Measurements from ENCODE around the gene FAM50B.

Gene FAM50B, protein sequence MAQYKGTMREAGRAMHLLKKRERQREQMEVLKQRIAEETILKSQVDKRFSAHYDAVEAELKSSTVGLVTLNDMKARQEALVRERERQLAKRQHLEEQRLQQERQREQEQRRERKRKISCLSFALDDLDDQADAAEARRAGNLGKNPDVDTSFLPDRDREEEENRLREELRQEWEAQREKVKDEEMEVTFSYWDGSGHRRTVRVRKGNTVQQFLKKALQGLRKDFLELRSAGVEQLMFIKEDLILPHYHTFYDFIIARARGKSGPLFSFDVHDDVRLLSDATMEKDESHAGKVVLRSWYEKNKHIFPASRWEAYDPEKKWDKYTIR

DNA sequence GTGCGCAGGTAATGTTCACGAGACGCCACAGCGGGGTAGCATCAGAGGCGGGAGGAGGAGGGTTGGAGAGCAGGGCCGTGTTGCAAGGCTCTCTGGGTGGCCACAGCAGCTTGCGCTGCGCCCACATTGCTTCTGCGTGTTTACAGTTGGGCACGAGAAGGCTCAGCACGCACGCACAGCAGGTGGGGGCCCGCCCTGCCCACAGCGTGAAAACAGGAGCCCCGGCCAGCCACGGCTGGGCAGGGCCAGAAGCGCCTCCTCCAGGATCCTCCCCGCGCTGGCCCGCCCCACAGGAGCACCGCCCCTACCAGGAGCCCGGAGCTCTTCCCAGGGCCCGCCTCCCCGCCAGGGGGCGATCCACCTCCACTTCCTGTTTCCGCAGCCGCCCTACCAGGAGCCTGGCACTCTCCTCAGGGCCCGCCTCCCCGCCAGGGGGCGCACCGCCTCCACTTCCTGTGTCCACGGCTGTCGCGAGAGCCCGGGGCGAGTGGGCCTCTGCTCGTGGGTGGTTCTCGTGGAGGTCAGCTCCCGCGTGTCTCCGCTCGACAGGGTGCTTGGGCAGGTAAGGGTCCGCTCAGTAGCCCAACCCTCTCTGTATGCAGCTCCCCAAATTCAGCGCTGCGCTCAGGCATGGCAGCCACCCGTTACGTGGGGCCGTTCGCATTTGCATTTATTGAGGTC, at the start of gene FAM50B:
Gene FAM50B (plus strand): TSS at position 449 of the 681 bp plus-strand sequence. CDS start 439 bp downstream, outside the sequence.
- peak; percentile 84 for DNase-seq (ENCODE audit: low read depth)

GRCh38 chr6:3799719-3800118, 49.5 kb upstream of the FAM50B start:
- DNase-seq (ENCODE audit: low read depth), result no peak

DNA sequence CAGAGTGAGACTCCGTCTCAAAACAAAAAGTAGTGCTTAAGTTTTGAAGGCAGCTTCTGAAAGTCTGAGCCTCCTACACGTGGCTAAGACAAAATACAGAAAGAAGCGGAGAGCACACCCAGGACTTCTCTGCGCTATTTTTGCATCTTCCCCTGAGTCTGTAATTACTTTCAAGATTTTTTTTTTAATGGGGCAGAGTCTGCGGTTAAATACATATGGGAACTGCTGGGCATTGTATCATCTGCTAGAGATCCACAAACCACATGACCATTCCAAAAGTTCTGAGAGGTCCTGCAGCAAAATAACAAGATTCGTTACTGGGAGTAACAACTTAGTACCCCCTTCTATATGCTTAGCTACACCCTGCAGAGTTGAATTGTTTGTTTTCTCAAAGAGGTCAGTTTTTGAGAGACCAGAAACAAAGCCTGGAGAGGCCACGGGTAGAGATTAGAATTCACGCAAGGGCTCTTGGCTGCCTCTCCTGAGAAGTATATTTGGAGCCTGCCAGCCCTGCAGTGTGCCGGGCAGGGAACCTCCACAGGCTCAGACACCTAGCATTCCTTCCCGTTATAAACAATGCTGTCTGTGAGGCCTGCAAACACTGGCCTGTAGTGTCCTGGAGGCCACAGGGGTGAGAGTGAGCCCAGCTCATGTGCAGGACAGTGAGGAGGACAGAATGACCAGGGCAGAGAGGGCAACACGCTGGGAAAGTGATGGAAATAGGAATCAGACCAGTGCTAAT, 48.2 kb upstream of the FAM50B start:
- no peak for DNase-seq (ENCODE audit: low read depth)

DNA sequence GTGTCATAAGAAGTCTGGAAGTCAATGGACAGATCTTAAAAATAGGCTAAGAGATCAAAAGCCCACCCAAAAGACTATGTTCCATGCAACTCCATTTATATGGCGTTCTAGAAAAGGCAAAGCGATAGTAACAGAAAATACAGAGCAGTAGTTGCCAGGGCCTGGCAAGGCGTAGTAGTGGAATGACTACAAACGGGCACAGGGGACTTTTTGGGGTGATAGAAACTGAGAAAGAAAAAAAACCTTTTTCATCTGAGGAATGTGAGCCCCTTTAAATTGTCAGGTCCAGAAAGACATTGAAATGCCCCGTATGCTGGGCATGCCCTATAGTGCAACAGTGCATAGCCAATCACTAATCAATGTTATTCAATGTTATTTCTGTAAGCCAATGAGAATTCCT, 47.2 kb upstream of the FAM50B start:
- DNase-seq (ENCODE audit: low read depth), result no peak

DNA sequence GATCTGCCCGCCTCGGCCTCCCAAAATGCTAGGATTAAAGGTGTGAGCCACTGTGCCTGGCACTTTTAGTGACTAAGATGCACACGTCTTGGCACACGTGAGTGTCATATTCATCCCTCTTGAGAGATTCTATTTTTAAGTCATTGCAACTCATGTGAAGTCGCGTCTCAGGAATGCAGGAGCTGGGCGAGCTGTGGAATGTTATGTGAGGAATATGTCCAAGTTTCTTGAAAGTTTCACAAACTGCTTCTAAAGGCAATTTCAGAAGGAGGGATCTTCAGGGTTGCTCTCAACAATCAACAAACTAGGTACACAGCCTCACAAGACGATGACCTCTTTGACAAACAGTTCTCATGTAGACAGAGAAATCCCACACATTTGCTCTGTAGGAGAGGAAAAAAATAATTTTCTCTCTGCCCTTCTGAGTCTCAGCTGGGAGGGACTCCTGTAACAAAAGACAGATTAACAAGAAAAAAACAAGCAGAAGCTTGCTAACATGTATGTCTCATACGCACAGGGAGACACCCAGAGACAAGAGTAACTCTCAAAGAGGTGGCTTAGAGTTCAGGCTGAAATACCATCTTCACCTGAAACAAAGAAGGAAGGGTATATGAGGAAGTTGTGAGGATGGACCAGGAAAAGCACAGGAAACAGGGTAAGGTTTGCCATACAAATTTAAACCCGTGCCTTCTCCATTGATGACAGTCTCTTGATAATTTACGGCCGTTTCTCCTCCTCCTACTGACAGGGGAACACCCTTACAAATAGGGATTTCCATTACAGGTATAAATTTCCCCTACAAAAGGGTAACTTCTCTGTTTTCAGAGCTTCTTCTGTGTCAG, 45.3 kb upstream of the FAM50B start:
- DNase-seq (ENCODE audit: low read depth), result no peak

- no peak for DNase-seq (ENCODE audit: low read depth)
Observed at GRCh38 chr6:3804964-3805363, 44.2 kb upstream of the FAM50B start.

- no peak for DNase-seq (ENCODE audit: low read depth)
Observed at GRCh38 chr6:3805448-3806123, 43.6 kb upstream of the FAM50B start.

GRCh38 chr6:3806169-3806922, 42.8 kb upstream of the FAM50B start:
- no peak for DNase-seq (ENCODE audit: low read depth)

GRCh38 chr6:3808199-3808598, 41.0 kb upstream of the FAM50B start:
- no peak for DNase-seq (ENCODE audit: low read depth)

- no peak for DNase-seq (ENCODE audit: low read depth)
Observed at GRCh38 chr6:3808759-3809514, 40.2 kb upstream of the FAM50B start.

GRCh38 chr6:3809515-3809891, 39.7 kb upstream of the FAM50B start:
- no peak for DNase-seq (ENCODE audit: low read depth)

DNA sequence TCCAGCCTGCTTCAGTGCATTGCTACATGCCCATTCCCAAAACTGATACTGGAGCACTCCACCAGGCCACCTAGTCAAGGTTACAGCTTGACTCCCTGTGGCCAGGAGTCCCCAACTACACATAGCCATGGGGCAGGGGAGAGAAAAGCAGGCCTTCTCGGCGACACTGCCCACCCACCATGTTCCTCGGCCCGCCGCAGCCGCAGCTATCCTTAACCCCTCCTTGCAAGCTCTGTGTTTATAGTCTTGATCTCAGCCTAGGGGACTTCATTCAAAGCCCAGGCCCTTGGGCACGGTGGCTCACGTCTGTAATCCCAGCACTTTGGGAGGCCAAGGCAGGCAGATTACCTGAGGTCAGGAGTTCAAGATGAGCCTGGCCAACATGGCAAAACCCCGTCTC, 39.2 kb upstream of the FAM50B start:
- DNase-seq (ENCODE audit: low read depth), result no peak

DNA sequence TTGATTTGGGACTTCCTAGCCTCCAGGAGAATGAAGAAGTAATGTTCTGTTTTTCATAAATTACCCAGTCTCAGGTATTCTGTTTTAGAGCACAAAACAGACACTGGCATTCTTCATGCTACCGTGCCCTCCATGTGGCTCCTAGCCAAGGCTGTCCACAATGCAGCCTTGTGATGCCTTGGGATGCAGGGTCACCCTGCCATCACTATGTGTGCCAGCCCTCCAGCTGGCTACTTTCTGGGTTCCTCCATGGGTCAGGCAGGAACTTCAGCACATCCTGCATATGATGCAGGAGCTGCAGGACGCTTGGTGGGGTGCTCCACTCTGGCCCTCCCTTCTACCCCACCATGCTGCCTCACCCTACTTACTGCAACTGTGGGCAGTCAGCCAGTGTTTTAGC, 38.0 kb upstream of the FAM50B start:
- DNase-seq (ENCODE audit: low read depth), result no peak

DNA sequence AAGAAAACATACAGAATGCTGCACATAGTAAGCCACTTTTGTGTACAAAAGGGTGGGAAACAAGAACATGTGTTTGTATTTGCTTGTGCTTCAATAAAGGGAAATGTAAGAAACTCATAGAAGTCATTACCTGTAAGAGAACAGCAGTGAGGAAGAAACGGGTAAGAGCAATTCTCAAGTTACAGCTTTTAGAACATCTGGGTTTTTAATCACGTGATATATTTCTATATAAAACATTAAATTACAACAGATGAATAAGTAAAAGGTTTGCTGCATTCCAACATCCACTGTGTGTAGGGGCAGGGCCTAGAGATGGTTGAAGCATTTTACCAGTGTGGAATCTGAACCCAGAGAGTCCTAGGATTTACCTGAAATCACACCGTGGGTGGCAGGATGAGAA, 36.6 kb upstream of the FAM50B start:
- no peak for DNase-seq (ENCODE audit: low read depth)

DNA sequence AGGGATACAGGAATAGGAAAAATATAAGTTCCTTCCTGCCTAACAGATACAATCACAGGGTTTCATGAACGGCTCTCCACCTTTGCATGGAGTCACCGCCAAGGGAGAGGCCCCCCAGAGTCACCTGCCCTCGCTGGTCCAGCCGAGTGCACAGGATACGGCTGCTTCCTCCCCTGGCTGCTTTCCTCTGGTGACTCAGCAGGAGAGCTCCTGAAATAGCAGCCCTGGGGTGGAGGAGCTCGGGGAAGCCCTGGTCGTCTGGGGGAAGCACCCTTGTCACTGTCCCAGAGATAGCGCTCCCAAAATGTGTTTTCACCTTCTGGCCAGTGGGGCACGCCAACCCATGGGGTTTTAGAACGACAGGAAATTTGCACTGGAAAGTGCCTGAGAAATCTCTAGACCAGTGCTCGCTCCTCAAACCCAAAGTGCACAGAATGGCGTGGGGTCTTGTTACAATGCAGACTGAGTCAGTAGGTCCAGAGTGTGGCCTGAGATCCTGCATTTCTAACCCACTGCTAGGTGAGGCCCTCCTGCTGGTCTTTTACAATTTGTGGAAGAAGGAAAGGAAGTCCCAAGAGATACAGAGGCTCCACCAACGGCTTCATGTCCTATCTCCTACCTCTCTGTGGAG, 35.9 kb upstream of the FAM50B start:
- DNase-seq (ENCODE audit: low read depth), result no peak

DNA sequence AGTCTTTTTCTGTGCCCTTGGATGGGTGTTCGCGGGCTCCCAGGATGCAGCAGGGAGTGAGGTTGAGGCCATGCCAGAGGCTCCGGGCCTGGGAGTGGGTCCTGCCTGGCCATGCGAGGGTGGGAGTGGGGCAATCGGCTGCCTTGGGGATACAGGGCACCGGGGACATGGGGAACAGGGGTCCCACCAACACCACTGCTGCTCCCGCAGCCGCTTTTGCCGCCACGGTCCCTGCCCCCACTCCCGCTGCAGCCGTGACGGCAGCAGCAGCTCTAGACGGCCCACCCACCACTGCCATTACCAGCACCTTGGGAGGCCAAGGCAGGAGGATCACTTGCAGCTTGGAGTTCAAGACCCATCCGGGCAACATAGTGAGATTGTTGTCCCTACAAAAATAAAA, 35.3 kb upstream of the FAM50B start:
- no peak for DNase-seq (ENCODE audit: low read depth)

DNA sequence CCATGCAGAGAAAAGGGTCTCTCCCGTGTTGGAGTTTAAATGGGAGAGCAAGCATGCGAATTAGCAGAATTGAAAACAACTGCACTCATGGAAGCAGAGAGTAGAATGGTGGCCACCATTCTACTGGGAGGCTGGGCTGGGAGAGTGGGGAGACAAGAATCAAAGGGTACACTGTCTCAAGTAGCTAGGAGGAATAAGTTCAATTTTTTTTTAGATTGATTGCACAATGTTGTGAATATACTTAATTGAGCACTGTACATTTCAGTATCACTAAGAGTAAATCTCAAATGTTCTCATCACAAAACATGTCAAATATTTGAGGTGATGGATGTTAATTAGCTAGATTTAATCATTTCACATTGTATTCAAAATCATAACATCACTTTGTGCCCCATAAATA, 34.6 kb upstream of the FAM50B start:
- DNase-seq (ENCODE audit: low read depth), result no peak

- DNase-seq (ENCODE audit: low read depth), result no peak
Observed at GRCh38 chr6:3816251-3816650, 32.9 kb upstream of the FAM50B start.
